NK-92 (cell line): ENCODE measurements around the gene MICAL2.

Experiments used
- DNase-seq: peaks from one replicate; lab custom pipeline; 2025; ENCODE audit not compliant: unreplicated experiment; lab: John Stamatoyannopoulos, UW

MICAL2 gene

GRCh38 chr11:12186701-12187100 is 76.3 kb downstream of the MICAL2 start:
- no peak for DNase-seq

GRCh38 chr11:12187399-12187798 is 77.0 kb downstream of the MICAL2 start:
- DNase-seq, result no peak

GRCh38 chr11:12188548-12189317 is 78.3 kb downstream of the MICAL2 start:
- no peak for DNase-seq

- DNase-seq, result no peak
Observed at GRCh38 chr11:12189543-12190235, 79.3 kb downstream of the MICAL2 start.

GRCh38 chr11:12190511-12190910 is 80.1 kb downstream of the MICAL2 start:
- no peak for DNase-seq

- DNase-seq, result no peak
Observed at GRCh38 chr11:12192794-12193514, 82.6 kb downstream of the MICAL2 start.

GRCh38 chr11:12193515-12194336 is 83.3 kb downstream of the MICAL2 start:
- no peak for DNase-seq

- no peak for DNase-seq
Observed at GRCh38 chr11:12195768-12196167, 85.4 kb downstream of the MICAL2 start.

GRCh38 chr11:12196308-12196707 is 85.9 kb downstream of the MICAL2 start:
- no peak for DNase-seq

- DNase-seq, result no peak
Observed at GRCh38 chr11:12196872-12197271, 86.5 kb downstream of the MICAL2 start.

GRCh38 chr11:12198251-12199222 is 88.1 kb downstream of the MICAL2 start:
- DNase-seq, result no peak

GRCh38 chr11:12199231-12199948 is 89.0 kb downstream of the MICAL2 start:
- DNase-seq, result no peak

GRCh38 chr11:12200279-12200990 is 90.0 kb downstream of the MICAL2 start:
- DNase-seq, result no peak

GRCh38 chr11:12200991-12201985 is 90.9 kb downstream of the MICAL2 start:
- DNase-seq, result no peak

GRCh38 chr11:12202661-12203310 is 92.4 kb downstream of the MICAL2 start:
- DNase-seq, result no peak

- no peak for DNase-seq
Observed at GRCh38 chr11:12204506-12204905, 94.1 kb downstream of the MICAL2 start.

- DNase-seq, result no peak
Observed at GRCh38 chr11:12205330-12205729, 94.9 kb downstream of the MICAL2 start.
